ENCODE measurements around the gene RPUSD2.

RPUSD2 gene

DNA sequence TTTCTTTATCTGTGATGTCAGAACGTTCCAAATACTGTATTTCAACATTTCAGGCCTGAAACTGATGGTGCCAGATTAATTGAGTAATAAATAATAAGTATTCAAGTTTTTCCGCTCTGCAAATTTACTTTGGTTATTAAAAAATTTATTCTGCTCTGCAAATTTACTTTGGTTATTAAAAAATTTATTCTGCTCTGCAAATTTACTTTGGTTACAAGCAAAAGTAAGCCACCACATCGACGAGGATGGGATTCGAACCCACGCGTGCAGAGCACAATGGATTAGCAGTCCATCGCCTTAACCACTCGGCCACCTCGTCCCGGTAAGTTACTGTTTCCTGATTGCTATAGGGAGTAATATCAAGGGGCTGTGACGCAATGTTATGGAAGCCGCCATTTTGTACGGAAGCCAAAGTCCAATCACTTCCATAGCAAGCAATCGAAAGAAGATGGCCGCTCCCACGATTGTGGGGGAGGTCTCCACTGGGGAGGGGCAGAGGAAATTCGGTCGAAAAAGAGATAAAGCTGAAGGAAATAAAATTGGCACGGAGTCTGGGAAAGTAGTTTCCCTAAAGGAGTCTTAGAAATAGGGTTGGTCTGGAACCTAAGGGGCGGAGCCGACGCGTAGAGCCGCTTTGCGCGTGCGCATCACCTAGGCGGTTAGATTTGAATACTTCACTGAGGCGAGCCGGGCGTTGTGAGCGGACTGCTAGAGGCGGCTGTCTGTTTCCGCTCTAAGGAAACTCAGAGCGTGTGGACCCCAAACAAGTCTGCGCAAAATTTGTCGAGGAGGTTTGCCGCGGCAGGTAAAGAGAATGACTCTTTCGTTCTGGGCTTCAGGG lies 24.7 kb downstream of the RPUSD2 start, which contains the start of gene KNL1:
KNL1 (plus strand) TSS at position 662 of the 841 bp plus-strand sequence. CDS start 8,683 bp downstream, outside the sequence.
- H3K9me3 ChIP-seq (ENCODE audit: control insufficient read depth, low read length): no peaks in the 10 kb centered on the region
- H3K4me3 ChIP-seq (ENCODE audit: low read length): peak within 1 kb of the TSS; percentile 82
- DNase-seq (ENCODE audit: low read depth): peak; percentile 95
- no peaks in the 10 kb centered on the region for H3K36me3 ChIP-seq (ENCODE audit: control insufficient read depth, insufficient read depth, low read length, severe bottlenecking)
- no peaks in the 10 kb centered on the region for H3K27me3 ChIP-seq (replicated peaks; ENCODE audit: control insufficient read depth, insufficient read depth, low read length)
- peaks cover 8% of the 10 kb centered on the region for H3K4me1 ChIP-seq (ENCODE audit: control insufficient read depth, insufficient read depth, low read length)
- peak within 1 kb of the TSS; percentile 83 for H3K9ac ChIP-seq (ENCODE audit: low read length)

DNA sequence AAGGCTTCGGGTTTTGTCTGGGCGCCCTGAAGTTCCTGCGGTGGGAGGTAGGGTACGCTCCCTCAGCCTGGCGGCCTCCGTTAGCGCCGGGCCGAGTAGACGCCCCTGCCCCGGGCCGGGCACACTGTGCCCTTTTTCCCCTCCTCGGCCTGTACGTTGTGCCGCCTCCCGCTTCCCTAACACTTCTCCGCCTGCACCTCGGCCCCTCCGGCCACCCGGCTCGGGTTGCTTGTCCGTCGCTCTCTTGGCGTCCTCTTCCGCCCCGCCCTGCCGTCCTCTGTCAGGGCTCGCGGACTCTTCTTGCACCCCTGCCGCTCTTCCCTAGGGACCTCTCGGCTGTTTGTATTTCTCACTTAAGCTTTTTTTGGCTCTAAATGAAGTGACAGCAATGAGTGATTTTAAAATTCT lies 25.3 kb downstream of the RPUSD2 start:
- Histone ChIP-seq H3K4me1 (ENCODE audit: control insufficient read depth, insufficient read depth, low read length) (peaks cover 8% of the 10 kb centered on the region), H3K27me3 (replicated peaks; ENCODE audit: control insufficient read depth, insufficient read depth, low read length) (no peaks in the 10 kb centered on the region), H3K9me3 (ENCODE audit: control insufficient read depth, low read length) (no peaks in the 10 kb centered on the region), H3K4me3 (ENCODE audit: low read length) (peak overlapping the region; percentile 82), H3K36me3 (ENCODE audit: control insufficient read depth, insufficient read depth, low read length, severe bottlenecking) (no peaks in the 10 kb centered on the region), H3K9ac (ENCODE audit: low read length) (peak overlapping the region; percentile 83)
- peak; percentile 84 for DNase-seq (ENCODE audit: low read depth)

DNA sequence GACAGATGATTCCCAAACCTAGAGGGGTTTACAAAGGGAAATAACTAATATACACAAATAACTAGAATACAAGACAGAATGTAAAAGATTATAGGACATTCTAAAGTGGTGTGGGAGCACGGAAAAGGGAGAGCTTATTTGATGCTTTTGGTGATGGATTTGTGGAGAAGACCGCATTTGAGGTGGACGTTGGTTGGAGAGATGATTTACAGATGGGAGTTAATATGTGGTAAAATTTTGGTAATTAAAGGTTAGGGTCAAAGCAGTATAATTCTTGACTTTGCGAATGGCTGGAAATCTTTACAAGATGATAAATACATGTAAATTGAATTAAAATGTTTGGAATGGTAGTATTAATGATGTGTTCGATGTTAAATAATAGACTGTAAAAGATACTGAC lies 26.1 kb downstream of the RPUSD2 start:
- peak overlapping the region; percentile 83 for H3K9ac ChIP-seq (ENCODE audit: low read length)
- H3K9me3 ChIP-seq (ENCODE audit: control insufficient read depth, low read length): no peaks in the 10 kb centered on the region
- peak overlapping the region; percentile 82 for H3K4me3 ChIP-seq (ENCODE audit: low read length)
- DNase-seq (ENCODE audit: low read depth): no peak
- no peaks in the 10 kb centered on the region for H3K27me3 ChIP-seq (replicated peaks; ENCODE audit: control insufficient read depth, insufficient read depth, low read length)
- H3K36me3 ChIP-seq (ENCODE audit: control insufficient read depth, insufficient read depth, low read length, severe bottlenecking): no peaks in the 10 kb centered on the region
- H3K4me1 ChIP-seq (ENCODE audit: control insufficient read depth, insufficient read depth, low read length): peaks cover 8% of the 10 kb centered on the region

DNA sequence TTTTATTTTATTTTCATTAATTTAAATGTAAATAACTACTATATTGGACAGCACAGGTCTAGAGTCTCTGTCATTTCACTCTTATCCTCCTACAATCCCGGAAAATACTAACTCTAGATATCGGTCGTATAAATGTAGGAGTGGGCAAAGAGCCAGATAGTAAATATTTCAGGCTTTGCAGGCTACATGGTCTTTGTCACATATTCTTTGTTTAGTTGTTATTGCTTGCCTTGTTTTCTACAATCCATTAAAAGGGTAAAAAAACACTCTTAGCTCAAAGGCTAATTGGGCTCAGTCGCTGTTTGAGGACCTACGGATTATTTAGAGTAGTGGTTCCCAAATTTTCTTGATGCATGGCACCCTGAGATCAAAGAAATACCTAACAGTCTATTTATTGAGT lies 26.7 kb downstream of the RPUSD2 start:
- H3K4me3 ChIP-seq (ENCODE audit: low read length): no peak overlapping the region
- H3K27me3 ChIP-seq (replicated peaks; ENCODE audit: control insufficient read depth, insufficient read depth, low read length): no peaks in the 10 kb centered on the region
- peaks cover 8% of the 10 kb centered on the region for H3K4me1 ChIP-seq (ENCODE audit: control insufficient read depth, insufficient read depth, low read length)

DNA sequence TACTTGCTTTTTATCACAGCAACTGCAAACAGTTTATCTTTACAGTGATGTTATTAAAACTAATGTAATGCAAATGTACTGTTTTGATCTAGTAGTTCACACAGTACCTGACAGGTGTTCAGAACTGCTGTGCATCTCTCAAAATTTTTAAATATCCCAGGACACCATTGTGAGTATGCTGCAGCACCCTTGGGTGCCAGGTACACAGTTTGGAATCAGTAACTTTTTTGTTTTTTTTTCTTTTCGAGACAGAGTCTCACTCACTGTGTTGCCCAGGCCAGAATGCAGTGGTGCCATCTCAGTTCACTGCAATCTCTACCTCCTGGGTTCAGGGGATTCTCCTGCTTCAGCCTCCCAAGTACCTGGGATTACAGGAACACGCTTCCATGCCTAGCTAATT lies 27.9 kb downstream of the RPUSD2 start:
- Histone ChIP-seq H3K4me3 (ENCODE audit: low read length) (no peak overlapping the region), H3K36me3 (ENCODE audit: control insufficient read depth, insufficient read depth, low read length, severe bottlenecking) (no peaks in the 10 kb centered on the region), H3K27me3 (replicated peaks; ENCODE audit: control insufficient read depth, insufficient read depth, low read length) (no peaks in the 10 kb centered on the region), H3K4me1 (ENCODE audit: control insufficient read depth, insufficient read depth, low read length) (peaks cover 8% of the 10 kb centered on the region), H3K9me3 (ENCODE audit: control insufficient read depth, low read length) (no peaks in the 10 kb centered on the region), H3K9ac (ENCODE audit: low read length) (no peak overlapping the region)
- DNase-seq (ENCODE audit: low read depth): no peak

More for the DNA sequence above, 26.7 kb downstream of the RPUSD2 start:
- no peak for DNase-seq (ENCODE audit: low read depth)
- no peaks in the 10 kb centered on the region for H3K9me3 ChIP-seq (ENCODE audit: control insufficient read depth, low read length)
- no peak overlapping the region for H3K9ac ChIP-seq (ENCODE audit: low read length)
- no peaks in the 10 kb centered on the region for H3K36me3 ChIP-seq (ENCODE audit: control insufficient read depth, insufficient read depth, low read length, severe bottlenecking)

DNA sequence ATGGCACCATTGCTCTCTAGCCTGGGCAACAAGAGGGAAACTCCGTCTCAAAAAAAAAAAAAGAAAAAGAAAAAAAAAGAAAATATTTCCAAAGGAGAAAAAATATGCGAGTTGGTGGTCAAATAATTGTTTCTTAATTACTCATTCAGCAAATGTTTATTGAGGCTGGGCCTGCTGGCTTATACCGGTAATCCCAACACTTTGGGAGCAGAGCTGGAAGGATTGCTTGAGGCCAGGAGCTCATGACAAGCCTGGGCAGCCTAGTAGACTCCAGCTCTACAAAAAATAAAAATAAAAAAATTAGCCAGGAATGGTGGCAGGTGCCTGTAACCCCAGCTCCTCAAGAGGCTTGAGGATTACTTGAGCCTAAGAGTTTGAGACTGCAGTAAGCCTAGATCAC lies 29.0 kb downstream of the RPUSD2 start:
- no peaks in the 10 kb centered on the region for H3K9me3 ChIP-seq (ENCODE audit: control insufficient read depth, low read length)
- no peak overlapping the region for H3K9ac ChIP-seq (ENCODE audit: low read length)
- no peak overlapping the region for H3K4me3 ChIP-seq (ENCODE audit: low read length)
- H3K36me3 ChIP-seq (ENCODE audit: control insufficient read depth, insufficient read depth, low read length, severe bottlenecking): no peaks in the 10 kb centered on the region
- peaks cover 8% of the 10 kb centered on the region for H3K4me1 ChIP-seq (ENCODE audit: control insufficient read depth, insufficient read depth, low read length)
- no peak for DNase-seq (ENCODE audit: low read depth)
- H3K27me3 ChIP-seq (replicated peaks; ENCODE audit: control insufficient read depth, insufficient read depth, low read length): no peaks in the 10 kb centered on the region

DNA sequence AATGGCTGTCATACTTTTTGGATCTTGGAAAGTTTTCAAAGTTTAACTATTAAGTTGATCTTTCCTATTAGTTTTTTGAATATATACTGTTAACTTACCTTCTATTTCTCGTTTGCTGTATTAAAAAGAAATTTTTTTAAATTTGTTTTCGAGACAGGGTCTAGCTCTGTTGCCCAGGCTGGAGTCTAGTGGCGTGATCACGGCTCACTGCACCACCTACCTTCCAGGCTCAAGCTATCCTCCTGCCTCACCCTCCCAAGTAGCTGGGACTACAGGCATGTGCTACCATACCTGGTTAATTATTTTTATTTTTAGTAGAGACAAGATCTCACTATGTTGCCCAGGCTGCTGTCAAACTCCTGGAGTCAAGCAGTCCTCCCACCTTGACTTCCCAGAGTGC lies 29.6 kb downstream of the RPUSD2 start:
- Histone ChIP-seq H3K9ac (ENCODE audit: low read length) (no peak overlapping the region), H3K27me3 (replicated peaks; ENCODE audit: control insufficient read depth, insufficient read depth, low read length) (no peaks in the 10 kb centered on the region), H3K4me1 (ENCODE audit: control insufficient read depth, insufficient read depth, low read length) (peaks cover 8% of the 10 kb centered on the region), H3K4me3 (ENCODE audit: low read length) (no peak overlapping the region), H3K36me3 (ENCODE audit: control insufficient read depth, insufficient read depth, low read length, severe bottlenecking) (no peaks in the 10 kb centered on the region), H3K9me3 (ENCODE audit: control insufficient read depth, low read length) (no peaks in the 10 kb centered on the region)
- no peak for DNase-seq (ENCODE audit: low read depth)

DNA sequence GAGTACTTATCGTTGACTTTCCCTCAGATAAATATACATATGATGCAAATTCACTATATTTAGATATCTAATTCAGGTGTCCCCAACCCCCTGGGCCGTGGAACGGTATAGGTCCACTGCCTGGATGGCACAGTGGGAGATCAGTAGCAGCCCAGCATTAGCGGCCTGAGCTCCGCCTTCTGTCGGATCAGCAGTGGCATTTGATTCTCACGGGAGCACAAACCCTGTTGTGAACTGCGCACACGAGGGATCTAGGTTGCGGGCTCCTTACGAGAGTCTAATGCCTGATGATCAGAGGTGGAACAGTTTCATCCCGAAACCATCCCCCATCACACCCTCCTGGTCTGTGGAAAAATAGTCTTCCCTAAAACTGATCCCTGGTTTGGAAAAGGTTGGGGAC lies 31.9 kb downstream of the RPUSD2 start:
- Histone ChIP-seq H3K4me3 (ENCODE audit: low read length) (no peak overlapping the region), H3K9me3 (ENCODE audit: control insufficient read depth, low read length) (no peaks in the 10 kb centered on the region), H3K36me3 (ENCODE audit: control insufficient read depth, insufficient read depth, low read length, severe bottlenecking) (no peaks in the 10 kb centered on the region), H3K27me3 (replicated peaks; ENCODE audit: control insufficient read depth, insufficient read depth, low read length) (no peaks in the 10 kb centered on the region), H3K4me1 (ENCODE audit: control insufficient read depth, insufficient read depth, low read length) (no peaks in the 10 kb centered on the region), H3K9ac (ENCODE audit: low read length) (no peak overlapping the region)
- no peak for DNase-seq (ENCODE audit: low read depth)

DNA sequence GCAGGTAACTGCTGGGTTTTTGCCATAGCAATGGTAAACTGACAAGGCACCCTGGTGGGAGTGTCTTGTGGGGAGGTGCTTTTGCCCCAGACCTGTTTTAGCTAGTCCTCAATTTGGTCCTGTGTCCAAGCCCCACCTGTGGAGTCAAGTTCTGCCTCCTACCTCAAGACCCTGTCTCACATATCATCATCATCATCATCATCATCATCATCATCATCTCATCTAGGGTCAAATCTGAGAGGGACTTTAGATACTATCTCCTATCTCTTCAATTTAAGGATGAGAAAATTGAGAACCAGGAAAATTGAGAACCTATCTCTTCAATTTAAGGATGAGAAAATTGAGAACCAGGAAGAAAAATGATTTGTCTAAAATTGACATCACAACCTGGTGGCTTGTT lies 34.8 kb downstream of the RPUSD2 start:
- Histone ChIP-seq H3K4me3 (ENCODE audit: low read length) (no peak overlapping the region), H3K27me3 (replicated peaks; ENCODE audit: control insufficient read depth, insufficient read depth, low read length) (no peaks in the 10 kb centered on the region), H3K9me3 (ENCODE audit: control insufficient read depth, low read length) (no peaks in the 10 kb centered on the region), H3K9ac (ENCODE audit: low read length) (no peak overlapping the region), H3K4me1 (ENCODE audit: control insufficient read depth, insufficient read depth, low read length) (no peaks in the 10 kb centered on the region), H3K36me3 (ENCODE audit: control insufficient read depth, insufficient read depth, low read length, severe bottlenecking) (no peaks in the 10 kb centered on the region)
- DNase-seq (ENCODE audit: low read depth): no peak

DNA sequence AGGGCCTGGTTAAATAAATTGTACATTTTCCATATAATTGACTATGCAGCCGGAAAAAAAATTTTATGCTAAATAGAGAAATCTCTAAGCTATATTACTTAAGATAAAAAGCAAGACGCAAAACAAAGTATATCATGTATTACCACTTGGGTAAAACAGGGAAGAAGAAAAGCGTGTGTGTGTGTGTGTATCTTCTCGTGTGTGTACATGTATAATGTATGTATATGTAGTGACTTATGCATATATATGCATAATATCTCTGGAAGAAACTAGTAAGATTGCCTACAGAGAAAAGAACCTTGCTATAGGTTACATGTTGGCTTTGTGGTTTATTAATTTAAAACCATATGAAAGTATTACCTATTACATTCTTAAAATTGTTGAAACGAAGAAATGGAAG lies 44.0 kb downstream of the RPUSD2 start:
- Histone ChIP-seq H3K9me3 (ENCODE audit: control insufficient read depth, low read length) (no peaks in the 10 kb centered on the region), H3K4me1 (ENCODE audit: control insufficient read depth, insufficient read depth, low read length) (no peaks in the 10 kb centered on the region), H3K27me3 (replicated peaks; ENCODE audit: control insufficient read depth, insufficient read depth, low read length) (no peaks in the 10 kb centered on the region), H3K36me3 (ENCODE audit: control insufficient read depth, insufficient read depth, low read length, severe bottlenecking) (no peaks in the 10 kb centered on the region), H3K4me3 (ENCODE audit: low read length) (no peak overlapping the region), H3K9ac (ENCODE audit: low read length) (no peak overlapping the region)
- DNase-seq (ENCODE audit: low read depth): no peak

DNA sequence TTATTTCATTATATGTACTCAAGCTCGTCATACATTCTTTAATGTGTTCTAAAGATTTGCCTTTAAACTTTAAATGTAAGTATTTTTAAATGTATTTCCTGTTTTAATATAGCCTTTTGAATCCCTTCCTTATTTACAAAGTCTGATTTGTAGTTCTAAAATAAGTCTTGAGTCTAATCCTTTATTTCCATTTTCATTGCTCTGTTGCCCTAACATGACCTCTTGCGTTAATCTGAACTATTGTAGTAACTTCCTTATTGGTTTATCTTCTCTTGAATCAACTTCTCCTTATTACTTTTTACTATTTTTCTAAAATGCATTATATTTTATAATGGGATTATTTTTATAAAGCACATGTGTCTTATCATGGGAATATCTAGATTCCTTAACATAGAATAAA lies 48.9 kb downstream of the RPUSD2 start:
- H3K36me3 ChIP-seq (ENCODE audit: control insufficient read depth, insufficient read depth, low read length, severe bottlenecking): no peaks in the 10 kb centered on the region
- no peak overlapping the region for H3K4me3 ChIP-seq (ENCODE audit: low read length)
- no peaks in the 10 kb centered on the region for H3K9me3 ChIP-seq (ENCODE audit: control insufficient read depth, low read length)
- no peaks in the 10 kb centered on the region for H3K27me3 ChIP-seq (replicated peaks; ENCODE audit: control insufficient read depth, insufficient read depth, low read length)
- H3K9ac ChIP-seq (ENCODE audit: low read length): no peak overlapping the region
- H3K4me1 ChIP-seq (ENCODE audit: control insufficient read depth, insufficient read depth, low read length): no peaks in the 10 kb centered on the region
- DNase-seq (ENCODE audit: low read depth): no peak

DNA sequence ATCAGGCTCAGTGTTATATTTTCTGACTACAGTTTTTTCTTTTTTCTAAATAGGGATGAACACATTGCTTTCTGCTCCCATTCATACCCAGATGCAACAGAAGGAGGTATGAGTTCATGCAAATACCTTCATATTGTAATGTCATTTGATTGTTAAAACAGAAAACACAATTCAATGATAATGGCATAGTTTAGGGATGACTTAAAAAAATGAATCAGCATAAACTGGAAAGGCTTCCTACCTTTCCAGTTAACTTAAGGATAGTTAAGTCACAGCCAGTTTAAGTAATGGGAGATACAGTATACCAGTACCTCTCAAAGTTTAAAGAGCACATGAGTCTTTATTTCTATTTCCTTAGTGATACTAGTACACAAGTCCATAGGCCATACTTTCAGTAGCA lies 49.8 kb downstream of the RPUSD2 start:
- Histone ChIP-seq H3K36me3 (ENCODE audit: control insufficient read depth, insufficient read depth, low read length, severe bottlenecking) (no peaks in the 10 kb centered on the region), H3K4me1 (ENCODE audit: control insufficient read depth, insufficient read depth, low read length) (no peaks in the 10 kb centered on the region), H3K27me3 (replicated peaks; ENCODE audit: control insufficient read depth, insufficient read depth, low read length) (no peaks in the 10 kb centered on the region), H3K9ac (ENCODE audit: low read length) (no peak overlapping the region), H3K4me3 (ENCODE audit: low read length) (no peak overlapping the region), H3K9me3 (ENCODE audit: control insufficient read depth, low read length) (no peaks in the 10 kb centered on the region)
- DNase-seq (ENCODE audit: low read depth): no peak
